Islet precursor cell (in vitro differentiated cells): ENCODE results near the gene IDUA.

Experiments
- DNase-seq: peaks from one replicate; pipeline ENCODE4 v3.0.0-alpha.2; 2018

Gene IDUA

DNA sequence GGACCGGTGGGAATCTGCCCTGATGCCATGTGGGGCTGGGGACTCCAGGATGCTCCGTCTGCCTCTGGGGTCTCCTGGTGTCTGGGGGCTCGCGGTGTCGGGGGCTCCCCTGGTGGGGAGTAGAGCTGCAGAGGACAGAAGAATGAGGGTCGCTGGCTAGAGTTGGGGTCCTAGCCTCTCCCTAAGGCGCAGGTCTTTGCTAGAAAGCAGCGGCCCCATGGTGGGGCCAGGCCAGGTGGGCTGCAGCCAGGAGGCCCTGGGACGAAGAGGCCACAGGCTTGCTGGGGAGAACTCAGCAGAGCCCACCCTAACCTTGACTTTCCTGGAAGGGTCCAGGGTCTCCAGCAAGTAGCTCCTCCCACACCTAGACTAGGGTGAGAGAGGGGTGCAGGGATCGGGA lies 46.0 kb downstream of the IDUA start:
- DNase-seq: no peak

DNA sequence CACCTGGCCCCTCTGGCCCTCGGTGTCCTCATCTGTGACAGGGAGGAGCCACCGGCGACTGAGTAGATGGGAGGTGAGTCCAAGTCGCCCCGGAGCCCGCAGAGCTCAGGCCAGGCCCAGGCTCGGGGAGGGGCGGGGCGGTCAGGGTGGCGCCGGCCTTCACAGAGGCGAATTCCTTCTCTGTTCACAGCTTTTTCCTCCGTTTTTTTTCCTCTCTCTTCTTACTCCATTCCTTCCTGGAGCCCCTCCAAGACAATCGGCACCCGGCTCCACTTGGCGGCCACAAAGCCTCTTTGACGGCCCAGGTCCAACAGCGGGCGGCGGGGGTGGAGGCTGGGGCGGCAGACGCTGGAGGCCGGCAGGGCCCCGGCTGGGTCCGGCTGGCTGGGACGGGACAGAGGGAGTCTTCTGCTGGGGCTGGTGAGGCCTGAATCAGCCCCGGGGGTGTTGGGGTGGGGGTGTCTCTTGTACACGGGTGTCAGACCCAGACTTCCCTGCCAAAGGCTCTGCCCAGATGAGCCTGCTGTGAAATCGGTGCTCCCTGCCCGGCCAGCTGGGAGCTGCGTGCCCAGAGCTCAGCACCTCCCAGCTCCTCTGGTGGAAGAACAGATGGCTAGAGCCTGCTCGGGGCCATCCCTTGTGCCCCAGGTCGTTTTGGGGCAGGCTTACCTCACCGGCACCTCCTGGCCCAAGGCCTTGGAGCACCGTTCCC lies 47.2 kb downstream of the IDUA start:
- no peak for DNase-seq

DNA sequence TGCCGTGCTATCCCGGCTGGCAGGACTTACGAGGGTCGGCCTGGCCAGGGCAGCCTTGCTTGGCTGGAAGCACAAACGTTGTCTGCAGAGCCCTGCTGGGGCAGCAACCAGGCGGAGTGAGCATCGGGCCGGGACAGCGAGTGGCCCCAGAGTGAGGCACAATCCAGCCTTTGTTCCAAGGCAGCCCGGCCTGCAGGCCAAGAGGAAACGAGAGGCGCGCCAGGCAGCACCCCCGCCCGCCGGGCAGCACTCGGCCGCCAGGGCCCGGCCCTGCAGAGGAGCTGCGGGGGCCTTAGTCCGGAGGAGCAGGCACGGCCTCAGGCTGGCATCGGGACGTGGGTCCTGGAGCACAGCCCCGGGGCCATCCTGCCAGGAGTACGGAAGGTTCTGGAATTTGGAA lies 48.7 kb downstream of the IDUA start:
- no peak for DNase-seq

DNA sequence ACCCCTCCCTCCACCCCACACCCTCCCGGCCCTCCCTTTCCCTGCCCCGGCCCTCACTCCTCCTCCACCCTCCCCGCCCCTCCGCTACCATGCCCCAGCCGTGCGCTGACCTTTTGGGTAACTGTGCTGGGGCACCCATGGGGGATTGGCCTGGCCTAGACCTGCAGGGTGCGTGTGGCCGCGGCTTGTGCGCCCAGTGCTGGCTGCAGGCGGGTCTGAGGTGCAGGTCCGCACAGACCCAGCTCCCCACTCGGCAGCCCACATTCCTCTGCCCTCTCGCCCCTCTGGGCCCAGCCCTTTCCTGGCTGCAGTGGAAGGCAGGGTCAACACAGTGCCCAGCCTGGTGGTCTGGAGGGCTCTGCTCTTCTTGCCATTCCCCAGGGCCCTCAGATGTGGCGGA lies 49.3 kb downstream of the IDUA start:
- no peak for DNase-seq

DNA sequence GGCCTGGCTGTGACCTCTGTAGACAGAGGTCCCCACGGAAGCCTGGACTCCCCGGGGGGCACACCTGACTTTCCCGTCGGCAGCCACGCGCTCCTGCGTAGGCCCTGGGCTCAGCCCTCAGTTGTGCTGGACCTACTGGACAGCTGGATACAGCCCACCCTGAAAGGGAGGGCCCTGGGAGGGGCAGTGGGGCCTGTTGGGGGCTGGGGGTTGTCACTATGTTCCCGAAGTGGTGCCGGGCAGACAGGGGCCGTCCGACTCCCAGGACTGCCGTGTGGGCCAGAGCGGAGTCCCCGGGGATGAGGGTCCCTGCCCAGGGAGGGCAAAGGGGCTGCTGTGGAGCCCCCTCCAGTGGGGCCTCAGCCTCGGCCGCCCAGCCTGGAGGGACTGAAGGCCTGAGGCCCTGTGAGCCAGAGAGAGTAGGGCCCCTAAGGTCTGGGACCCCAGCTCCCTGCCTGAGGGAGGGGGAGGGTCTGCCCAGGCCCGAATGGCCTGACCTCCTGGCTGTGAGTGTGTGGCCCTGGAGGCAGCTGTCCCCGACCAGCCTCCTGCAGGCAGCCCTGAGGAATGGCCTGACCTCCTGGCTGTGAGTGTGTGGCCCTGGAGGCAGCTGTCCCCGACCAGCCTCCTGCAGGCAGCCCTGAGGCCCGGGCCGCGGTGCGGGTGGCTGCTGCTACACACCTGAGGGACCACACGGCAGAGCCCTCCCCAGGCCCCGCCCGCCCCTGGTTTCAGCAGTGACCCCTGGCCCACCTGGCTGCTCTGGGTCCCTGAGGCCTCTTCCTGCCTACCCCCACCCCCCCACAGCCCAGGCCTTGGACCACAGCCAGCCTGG lies 50.3 kb downstream of the IDUA start:
- DNase-seq: no peak

DNA sequence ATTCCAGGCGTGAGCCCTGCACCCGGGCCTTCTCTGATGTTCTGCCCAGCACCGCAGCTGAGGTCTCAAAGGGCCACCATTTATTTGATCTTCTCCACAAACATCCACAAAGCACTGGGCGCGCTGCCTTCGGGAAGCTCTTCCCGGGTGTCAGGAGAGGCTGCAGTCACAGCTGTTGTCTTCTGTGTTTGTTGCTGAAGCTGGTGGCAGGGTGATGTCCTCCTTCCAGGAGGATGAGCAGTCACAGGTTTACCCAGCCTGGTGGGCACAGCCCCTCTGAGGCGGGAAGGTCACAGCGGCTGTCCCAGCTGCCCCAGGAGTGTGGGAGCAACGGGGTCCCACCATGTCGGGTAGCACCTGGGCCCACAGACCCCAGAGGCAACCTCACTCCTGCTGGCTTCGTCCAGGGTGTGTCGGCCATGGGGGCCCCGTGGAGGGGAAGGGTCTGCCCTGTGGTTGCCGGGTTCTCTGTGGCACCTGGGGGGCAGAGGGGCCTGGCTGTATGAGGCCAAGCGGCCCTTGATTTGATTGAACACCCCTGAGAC lies 52.2 kb downstream of the IDUA start:
- no peak for DNase-seq

DNA sequence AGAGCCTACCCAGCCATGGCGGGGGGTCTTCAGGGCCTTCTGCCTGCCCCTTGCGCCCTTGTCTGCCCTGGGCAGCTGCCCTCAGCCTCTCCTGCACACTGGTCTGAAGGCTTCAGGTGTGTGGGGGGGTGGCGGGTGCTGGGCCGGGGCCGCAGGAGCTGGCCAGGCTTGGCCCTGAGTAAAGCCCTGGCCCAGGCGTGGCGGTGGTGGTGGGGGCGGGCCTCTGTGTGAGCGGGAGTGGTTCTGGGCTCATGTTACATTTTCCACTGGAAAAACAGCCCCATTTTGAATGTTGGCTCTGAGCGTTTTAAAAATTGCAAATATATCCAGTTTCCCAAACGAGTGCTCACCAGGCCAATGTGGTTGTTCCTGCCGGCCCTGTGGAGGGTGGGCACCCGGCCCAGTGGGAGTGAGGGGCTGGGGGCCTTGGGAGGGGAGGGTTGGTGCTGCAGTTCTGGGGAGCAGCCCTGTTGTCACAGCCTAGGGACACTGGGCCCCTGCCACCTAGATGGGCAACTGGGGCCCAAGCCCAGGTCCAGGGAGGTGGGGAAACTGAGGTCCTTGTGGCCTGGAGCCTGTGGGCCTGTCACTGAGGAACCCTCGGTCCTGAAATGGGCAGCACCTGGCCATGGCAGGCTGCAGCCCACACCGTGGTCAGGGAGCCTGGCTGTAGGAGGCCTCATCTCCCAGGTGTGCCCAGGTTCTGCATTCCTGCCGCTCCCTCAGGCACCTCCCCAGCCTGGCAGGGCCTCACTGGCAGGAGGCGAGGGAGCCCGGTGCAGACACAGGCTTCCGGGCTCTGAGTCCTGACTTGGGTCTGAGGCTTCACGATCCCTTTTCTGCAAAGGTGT lies 52.9 kb downstream of the IDUA start:
- DNase-seq: peak; percentile 77

DNA sequence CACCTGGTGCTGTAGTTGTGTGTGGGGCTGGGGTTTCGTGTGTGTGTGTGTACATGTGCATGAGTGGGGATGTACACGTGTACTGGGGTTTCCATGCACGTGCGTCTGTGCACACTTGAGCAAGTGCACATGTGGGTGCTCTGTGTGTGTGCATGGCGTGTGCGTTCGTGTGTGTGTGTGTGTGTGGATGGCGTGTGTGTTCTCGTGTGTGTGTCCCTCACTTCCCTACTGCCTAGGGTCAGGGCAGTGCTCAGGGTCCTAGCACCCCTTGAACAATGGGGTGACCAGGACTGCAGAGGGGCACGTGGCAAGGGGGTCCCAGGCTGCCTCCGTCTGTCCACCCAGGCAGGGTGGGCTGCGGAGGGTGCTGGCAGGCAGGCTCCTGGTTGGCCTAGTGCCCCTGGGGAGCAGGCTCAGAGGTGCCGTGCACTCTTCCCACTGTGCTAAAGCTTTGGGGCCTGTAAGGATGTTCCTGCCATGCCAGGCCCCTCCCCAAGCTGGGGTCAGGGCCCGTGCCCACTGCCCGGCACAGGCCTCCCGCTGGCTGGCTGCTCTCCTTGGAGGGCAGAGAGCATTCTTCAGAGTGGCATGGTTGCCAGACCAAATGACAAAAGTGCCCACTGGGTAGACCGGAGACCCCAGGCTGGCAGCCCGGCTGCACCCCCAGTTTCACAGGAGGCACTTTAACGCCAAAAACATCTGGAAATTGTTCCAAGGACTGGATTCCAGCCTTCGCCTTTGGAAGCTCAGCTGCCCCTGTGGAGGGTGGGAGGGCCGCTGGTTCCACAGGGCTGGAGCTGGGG lies 53.7 kb downstream of the IDUA start:
- DNase-seq: no peak

DNA sequence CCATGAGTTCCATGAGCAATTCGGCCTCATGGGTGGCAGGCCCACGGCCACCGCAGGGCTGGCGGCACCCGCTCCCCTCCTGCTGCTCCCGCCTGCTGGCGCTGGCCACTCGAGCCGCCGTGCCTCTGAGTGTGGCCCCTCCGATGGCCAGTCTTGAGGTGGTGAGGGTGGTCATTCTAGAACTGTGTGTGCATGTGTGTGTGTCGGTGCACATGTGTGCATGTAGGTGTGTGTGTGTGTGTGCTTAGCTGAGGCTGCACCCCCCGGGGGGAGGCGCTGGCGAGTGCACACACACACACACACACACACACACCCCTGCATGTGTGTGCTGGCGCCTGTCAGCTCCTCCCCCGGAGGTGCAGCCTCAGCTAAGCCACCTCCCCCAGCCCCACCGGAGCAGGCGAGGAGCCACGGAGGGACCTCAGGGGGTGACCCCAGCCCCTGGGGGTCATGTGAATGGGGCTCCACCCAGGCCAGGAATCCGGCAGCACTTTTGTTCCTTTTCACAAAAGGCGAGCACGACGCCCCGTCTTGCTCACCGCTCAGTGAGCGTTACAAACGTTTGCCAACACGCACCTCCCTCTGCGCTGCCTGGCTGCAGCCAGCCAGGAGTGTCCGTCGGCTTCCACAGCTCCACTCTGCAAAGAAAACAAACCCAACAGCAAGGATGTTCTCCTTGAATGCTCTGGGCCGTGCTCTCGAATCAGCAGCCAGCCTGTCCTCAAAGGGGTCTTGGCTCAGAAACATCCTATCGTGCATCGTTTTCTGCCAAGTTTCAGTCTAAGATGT lies 54.5 kb downstream of the IDUA start:
- DNase-seq: no peak

DNA sequence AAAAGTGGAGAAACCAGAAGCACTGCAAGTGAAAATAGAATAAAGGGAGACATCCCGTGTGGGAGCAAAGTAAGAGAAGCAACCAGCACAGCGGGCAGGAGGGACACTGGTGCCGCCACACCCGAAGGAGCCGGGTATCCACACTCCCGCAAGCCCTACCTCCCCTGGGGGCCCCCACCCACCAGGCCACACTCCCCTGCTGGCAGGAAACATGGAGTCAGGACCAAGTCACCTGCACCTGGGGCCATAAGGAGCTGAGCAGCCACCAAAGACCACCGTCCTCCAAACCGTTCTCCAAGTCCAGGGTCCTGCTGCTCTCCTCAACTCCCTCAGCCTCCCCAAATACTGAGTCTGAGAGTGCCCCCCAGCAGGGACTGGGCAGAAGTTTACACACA lies 55.1 kb downstream of the IDUA start:
- DNase-seq: no peak

DNA sequence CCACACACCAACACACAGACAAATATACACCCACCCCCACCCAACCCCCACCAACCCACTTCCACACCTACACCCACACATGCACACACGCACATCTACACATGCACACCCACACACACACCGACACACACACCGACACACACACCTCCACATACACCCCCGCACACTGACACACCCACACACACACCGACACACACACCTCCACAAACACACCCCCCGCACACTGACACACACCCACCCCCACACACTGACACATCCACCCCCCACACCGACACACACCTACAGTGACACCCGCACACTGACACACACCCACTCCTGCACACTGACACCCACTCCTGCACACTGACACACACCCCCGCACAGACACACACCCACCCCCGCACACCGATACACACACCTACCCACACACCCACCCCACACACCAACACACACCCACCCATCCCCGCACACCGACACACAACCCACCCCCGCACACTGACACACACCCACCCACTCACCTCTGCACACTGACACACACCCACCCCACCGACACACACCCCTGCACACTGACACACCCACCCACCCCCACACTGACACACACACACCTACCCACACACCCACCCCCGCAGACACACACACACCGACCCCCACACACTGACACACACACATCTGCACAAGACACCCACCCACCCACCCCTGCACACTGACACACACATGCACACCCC lies 55.7 kb downstream of the IDUA start:
- no peak for DNase-seq

DNA sequence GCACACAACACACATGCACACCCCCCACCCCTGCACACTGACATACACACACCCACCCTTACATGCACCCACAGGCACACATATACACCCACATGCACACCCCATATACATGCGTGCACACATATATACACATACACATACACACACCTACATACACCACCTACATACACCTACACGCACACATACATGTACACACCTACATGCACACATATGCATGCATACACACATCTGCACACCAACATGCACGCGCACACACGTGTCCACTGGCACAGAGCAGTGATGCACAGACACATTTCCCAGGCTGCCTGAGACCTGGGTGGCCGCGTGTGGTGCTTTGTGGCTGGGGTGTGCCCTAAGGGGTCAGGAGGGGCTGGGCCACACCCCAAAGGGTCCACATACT lies 56.3 kb downstream of the IDUA start:
- no peak for DNase-seq

DNA sequence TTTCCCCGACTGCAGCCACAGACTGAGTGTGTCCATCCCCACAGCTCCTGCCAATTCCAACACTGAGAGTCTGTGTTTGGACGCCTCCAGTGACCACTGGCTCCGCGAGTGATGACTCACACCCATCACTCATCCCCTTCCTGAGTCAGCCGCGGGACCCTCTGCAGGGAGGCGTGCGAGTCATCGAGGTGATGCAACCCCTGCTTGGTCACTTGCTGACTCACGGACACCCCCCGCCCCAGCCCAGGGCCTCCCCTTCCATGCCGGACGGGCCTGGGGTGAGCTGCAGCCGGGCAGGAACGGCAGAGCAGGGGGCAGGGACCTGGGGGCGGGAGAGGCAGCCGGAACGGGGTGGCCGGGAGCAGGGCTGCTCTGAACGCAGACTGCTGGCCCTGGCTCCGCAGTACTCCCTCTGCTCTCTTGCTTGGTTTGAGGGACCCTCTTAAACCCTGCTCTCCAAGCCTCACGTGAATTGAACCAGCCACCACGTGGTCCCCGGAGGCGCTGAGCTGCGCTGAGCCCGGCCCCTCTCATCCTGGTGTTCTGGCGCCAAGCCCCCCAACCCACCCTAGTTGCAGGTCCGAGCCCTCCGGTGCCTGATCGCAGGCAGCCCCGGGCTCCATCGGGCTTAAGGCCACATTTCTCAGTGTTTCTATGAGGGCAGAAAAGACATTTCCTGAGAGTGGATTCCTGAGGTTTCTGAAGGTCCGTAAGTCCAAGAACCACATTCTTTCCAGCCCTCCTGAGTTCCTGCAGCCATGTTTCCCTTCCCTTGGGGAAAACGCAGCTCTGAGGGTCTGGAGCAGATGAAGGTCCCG lies 57.0 kb downstream of the IDUA start:
- peak; percentile 100 for DNase-seq

DNA sequence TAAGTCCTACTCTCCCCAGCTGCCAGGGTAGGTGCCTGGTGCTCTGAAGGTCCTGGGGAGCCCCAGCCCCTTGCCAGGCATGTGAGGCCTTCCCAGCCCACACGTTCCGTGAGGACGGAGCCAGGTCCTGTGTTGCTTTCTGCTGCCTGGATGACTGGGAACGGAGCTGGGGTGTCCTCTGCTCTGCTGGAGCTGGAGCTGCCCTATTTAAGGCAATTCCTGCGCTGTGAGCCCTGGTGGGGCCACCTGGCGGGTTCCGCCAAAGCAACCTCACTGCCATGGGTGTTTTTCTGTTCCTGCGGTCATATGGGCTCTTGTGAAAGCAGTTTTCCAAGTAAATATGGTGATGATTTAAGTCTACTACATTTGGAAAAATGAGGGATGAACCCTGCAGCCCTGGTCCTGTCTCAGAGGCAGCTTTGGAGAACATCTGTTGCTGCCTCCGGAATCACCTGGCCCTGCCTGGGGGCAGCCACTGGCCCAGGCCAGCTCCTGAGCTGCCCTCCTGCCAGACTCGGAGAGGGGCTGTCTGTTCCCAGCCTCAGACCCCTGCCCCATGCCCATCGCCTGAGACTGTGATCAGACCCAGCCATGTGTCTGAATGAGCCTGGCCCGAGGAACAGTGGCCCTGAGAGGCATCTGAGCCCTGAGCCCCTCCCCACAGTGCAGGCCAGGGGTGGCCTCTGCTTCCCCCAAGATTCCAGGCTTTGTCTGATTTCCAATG lies 57.8 kb downstream of the IDUA start:
- no peak for DNase-seq

DNA sequence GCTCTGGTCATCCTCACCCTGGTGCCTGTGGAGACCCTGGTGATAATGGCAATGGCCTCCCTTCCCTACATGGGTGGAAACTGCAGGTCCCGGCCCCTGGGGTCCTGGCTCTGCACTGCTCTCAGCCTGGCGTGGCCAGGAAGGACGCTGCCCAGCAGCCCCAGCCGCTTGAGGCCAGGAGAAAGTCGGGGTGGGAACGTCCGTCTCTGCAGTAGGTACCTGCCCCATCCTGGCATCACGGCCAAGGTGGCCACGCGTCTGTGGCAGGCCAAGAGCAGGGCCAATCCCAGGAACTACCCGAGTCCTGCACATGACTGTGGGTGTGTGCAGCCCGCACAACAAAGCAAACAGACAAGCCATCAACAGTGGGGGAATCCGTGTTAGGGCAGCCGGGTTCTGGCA lies 58.4 kb downstream of the IDUA start:
- no peak for DNase-seq

DNA sequence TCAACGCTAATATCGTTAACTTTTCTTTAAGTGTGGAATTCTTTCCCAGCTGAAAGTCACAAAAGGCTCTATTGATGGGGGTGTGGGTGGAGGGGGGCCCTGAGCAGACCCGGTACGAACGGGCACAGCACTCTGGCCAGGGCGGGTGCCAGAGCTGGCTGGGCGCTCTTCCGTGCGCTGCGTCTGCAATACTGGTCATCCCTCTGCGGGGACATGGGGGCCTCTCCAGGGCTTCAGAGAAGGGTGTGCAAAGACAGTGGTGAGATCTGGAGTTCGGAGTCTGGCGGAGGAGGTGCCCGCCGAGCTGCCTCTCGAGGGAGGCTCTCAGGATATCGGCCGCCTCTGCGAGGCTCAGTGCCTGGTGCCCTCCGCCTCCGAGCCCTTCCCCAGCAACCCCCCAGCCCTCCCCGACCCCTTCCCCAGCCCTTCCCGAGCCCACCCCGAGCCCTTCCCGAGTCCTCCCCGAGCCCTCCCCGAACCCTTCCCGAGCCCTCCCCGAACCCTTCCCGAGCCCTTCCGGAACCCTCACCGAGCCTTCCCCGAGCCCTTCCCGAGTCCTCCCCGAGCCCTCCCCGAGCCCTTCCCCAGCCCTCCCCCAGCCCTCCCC lies 58.9 kb downstream of the IDUA start:
- DNase-seq: no peak

DNA sequence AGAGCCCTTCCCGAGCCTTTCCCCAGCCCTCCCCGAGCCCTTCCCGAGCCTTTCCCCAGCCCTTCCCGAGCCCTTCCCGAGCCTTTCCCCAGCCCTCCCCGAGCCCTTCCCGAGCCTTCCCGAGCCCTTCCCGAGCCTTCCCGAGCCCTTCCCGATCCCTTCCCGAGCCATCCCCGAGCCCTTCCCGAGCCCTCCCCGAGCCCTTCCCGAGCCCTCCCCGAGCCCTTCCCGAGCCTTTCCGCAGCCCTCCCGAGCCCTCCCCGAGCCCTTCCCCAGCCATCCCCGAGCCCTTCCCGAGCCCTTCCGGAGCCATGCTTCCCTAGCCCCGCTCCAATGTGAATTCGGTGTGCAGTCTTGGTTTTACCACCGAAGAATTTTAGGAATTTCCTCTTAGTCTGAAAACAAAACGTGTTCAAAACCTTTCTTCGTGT lies 59.8 kb downstream of the IDUA start:
- DNase-seq: peak; percentile 86

DNA sequence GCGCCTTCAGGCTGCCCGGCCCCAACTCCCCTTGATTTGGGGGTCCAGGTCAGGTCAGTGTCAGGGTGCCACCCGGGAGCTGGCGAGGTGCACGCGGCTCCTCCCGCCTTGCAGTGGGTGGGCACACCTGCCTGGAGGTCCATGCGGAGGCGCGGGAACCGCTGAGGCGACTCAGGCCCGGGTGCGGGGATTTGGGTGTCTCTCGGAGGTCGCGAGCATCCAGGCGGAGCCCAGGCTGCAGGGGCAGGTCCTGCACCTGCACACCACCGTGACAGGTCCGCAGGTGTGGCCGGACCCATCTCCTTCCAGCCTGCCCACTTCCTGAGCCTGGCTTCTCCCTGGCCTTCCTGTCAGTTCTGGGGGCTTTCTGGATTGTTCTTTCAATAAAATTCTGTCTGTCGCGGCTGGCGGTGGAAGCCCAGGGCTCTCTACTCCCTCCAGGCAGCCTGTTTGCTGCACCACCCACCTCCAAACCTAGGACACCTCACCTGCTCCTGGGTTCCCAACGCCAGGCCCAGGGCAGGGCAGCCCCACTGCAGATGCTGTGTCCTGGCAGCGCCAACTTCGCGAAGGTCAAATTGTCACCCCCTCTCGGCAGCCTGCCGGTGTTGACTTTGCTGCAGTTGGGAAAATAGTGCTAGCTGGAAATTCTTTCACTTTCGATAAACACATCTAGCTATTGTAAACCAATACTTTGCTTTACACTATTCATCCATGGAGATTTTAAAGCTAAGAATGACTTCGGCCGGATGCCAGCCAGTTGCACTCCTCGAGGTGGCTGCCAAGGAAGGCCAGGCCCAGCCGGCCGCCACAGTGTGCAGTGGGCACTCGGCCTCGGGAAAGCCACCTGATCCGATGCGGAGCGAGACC lies 60.5 kb downstream of the IDUA start:
- peak; percentile 32 for DNase-seq
